Bronchial epithelial cell (primary cell): ENCODE results near the gene IL13RA2. TPM values are rescaled to one million over a fixed set of nuclear protein-coding genes. Genes with fewer than 3 reads are reported as not detected.

Source experiments
- DNase-seq: peaks from one replicate; pipeline ENCODE4 v3.0.0-alpha.2; 2010; ENCODE audit warnings: low read depth
- FAIRE-seq: peaks from 2 replicates; lab custom pipeline; 2011; peaks lifted over from hg19 to GRCh38; lab: Jason Lieb, UNC
- H3K27me3 ChIP-seq: 2 replicates; pipeline ENCODE4 v1.5.1; 2011; ENCODE audit warnings: low read length; ENCODE audit not compliant: control insufficient read depth, insufficient read depth
- H3K36me3 ChIP-seq: 2 replicates; pipeline ENCODE4 v1.5.1; 2011; ENCODE audit warnings: low read length; ENCODE audit not compliant: control insufficient read depth, insufficient read depth
- H3K4me3 ChIP-seq: 2 replicates; pipeline ENCODE4 v1.5.1; 2011; ENCODE audit warnings: mild to moderate bottlenecking, low read depth, low read length, control low read depth
- total RNA-seq: library from RNA; depleted of rRNA; stranded (reverse); fragments of >200 nt; gene quantifications from 2 replicates; pipeline ENCODE4 v1.2.1, GENCODE V29; 2014
- TF ChIP-seq, protein P1 (sequence below): IDR thresholded peaks from 2 replicates; pipeline ENCODE4 v1.5.1; 2011; ENCODE audit warnings: mild to moderate bottlenecking, moderate library complexity, low read length, control low read depth, inconsistent platforms; ENCODE audit not compliant: insufficient read depth, severe bottlenecking

The IL13RA2 gene
- total RNA-seq, 1 donor from 2014 or later = 17.1 TPM

DNA sequence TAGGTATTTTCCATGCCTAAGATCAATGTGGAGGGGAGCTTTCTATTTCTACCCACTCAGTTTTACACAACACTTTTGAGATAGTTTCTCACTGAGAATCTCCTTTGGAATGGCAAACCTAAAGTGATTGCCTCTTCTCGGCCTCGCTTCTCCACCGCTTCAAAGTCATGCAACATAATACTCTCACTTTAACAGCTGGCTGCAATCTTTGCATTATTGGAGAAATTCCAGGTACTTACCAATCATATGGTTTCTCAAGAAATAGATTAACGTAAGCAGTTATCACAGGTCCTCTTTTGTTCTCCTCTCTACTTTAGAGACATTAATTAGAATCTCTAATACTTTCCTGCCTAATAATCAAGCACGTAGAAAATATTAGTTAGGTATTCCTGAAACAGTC lies 3.7 kb upstream of the IL13RA2 start:
- TF ChIP-seq, protein P1, sequence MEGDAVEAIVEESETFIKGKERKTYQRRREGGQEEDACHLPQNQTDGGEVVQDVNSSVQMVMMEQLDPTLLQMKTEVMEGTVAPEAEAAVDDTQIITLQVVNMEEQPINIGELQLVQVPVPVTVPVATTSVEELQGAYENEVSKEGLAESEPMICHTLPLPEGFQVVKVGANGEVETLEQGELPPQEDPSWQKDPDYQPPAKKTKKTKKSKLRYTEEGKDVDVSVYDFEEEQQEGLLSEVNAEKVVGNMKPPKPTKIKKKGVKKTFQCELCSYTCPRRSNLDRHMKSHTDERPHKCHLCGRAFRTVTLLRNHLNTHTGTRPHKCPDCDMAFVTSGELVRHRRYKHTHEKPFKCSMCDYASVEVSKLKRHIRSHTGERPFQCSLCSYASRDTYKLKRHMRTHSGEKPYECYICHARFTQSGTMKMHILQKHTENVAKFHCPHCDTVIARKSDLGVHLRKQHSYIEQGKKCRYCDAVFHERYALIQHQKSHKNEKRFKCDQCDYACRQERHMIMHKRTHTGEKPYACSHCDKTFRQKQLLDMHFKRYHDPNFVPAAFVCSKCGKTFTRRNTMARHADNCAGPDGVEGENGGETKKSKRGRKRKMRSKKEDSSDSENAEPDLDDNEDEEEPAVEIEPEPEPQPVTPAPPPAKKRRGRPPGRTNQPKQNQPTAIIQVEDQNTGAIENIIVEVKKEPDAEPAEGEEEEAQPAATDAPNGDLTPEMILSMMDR = no peak
- FAIRE-seq (no peak), DNase-seq (peak; percentile 49)
- no peaks in the 10 kb centered on the region for H3K27me3 ChIP-seq
- no peak overlapping the region for H3K4me3 ChIP-seq
- H3K36me3 ChIP-seq = no peaks in the 10 kb centered on the region

DNA sequence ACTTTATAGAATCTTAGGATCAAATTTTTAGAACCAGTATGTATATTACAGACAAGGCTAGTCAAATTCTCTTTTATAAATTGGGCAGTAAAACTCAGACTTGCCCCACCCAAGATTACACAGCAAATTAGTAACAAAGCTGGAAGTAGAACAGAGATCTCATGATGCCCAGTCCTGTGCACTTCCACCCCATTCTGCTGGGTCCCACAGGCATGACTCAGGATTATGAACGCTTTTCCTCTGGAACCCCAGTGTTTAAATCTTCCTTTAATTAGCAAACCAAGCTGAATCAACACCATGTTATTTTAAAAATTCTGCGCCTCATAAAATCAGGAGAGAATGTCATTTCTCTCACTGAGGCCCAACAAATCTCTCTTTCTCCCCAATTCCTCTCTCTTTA lies 1.5 kb upstream of the IL13RA2 start:
- no peaks in the 10 kb centered on the region for H3K27me3 ChIP-seq
- TF ChIP-seq, protein P1 = no peak
- no peak overlapping the region for H3K4me3 ChIP-seq
- no peaks in the 10 kb centered on the region for H3K36me3 ChIP-seq
- no peak for FAIRE-seq
- peak; percentile 57 for DNase-seq

DNA sequence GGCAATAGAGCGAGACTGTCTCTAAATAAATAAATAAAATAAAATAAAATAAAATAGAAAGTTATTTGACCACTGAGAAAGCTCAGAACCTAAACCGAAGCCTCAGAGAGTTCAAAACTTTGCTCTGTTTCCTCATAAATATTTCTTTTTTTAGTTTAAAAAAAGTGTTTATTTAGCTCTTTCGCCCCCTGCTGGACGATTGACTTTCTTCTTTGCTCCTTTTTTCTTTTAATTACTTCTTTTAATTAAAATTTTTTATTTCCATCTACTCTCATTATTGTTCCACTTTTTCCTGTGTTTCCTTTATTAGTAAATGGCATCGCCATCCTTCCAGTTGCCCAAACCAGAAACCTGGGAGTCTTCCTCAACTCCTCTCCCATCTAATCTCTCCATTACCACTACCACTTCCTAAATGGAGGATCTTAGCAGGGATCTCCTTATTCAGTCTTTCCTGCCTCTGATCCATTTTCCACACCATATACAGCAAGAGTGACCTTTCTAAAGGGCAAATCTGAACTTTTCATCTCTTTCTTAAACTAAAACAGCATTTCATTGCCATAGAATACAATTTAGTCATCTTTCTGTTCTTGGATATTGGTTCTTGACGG lies 728 bp upstream of the IL13RA2 start:
- H3K27me3 ChIP-seq = no peaks in the 10 kb centered on the region
- TF ChIP-seq, protein P1 = no peak
- H3K4me3 ChIP-seq = no peak overlapping the region
- DNase-seq (no peak), FAIRE-seq (no peak)
- no peaks in the 10 kb centered on the region for H3K36me3 ChIP-seq

DNA sequence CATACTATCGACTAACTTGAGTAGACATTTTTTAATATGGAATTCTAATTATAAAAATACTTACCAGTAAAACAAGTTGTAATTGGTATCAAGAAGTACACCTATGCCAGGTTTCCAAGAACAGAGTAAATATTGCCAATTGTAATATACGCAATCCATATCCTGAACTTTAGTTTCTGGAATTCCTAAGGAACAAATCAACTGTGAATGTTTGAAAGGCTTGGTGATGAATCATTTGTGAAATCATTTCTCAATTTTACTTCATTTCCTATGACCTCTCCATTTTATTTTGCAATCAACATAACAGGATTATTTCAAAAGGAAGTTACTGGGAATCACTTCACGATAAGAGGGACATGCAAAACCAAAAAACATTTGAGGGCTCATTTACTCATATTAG lies 3.7 kb downstream of the IL13RA2 start:
- Histone ChIP-seq H3K27me3 (no peaks in the 10 kb centered on the region), H3K4me3 (no peak overlapping the region), H3K36me3 (no peaks in the 10 kb centered on the region)
- TF ChIP-seq, protein P1 = no peak
- DNase-seq (peak; percentile 90), FAIRE-seq (no peak)

DNA sequence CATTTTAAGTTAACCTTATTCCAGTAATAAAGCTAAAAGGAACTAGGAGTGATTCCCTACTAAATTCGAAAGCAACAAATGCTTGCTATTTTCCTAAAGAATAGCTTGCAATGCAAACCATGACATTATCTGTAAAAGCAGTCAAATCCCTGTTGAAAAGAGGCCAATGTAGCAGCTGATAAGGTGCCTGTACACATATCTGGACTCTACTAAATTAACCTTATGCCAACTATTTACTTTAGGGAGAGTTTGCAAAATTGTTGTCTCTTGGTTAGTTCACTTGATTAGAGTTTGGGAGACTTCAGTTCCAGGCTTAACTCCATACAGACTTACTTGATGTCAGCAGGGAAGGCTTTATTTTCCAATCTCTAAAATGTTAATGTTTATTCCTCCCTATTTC lies 6.0 kb downstream of the IL13RA2 start:
- H3K27me3 ChIP-seq = no peaks in the 10 kb centered on the region
- DNase-seq = no peak
- no peaks in the 10 kb centered on the region for H3K36me3 ChIP-seq
- no peak for FAIRE-seq
- H3K4me3 ChIP-seq = no peak overlapping the region
- TF ChIP-seq, protein P1 = no peak

DNA sequence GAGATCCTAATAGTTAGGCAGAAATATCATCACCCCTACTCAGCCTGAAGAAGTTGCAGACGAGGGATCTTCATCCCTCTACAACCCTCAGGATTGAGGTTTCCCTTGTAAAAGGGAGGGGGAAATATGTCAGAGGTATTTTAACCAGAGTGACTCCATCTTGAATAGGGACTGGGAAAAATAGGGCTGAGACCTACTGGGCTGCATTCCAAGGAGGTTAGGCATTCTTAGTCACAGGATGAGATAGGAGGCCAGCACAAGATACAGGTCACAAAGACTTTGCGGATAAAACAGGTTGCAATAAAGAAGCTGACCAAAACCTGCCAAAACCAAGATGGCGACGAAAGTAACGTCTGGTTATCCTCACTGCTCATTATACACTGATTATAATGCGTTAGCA lies 17.5 kb downstream of the IL13RA2 start:
- peak; percentile 33 for DNase-seq
- Histone ChIP-seq H3K36me3 (no peaks in the 10 kb centered on the region), H3K27me3 (no peaks in the 10 kb centered on the region), H3K4me3 (no peak overlapping the region)
- no peak for FAIRE-seq
- TF ChIP-seq, protein P1 = no peak
